HEK293T (cell line): Measurements from ENCODE around the gene SERTAD1.

Experiments
- CTCF ChIA-PET: fragments of 350-600 bp; formaldehyde crosslinking; extraction: SDS; loops from one replicate; lab custom pipeline; 2021; ENCODE audit warnings: antibody characterized with exemption, inconsistent platforms; lab: Yijun Ruan, JAX
- POLR2A ChIA-PET: fragments of 350-600 bp; formaldehyde crosslinking; extraction: SDS; loops from one replicate; lab custom pipeline; 2020; ENCODE audit warnings: antibody characterized with exemption, inconsistent platforms; lab: Yijun Ruan, JAX
- DNase-seq: peaks from one replicate; pipeline ENCODE4 v3.0.0; 2012; ENCODE audit warnings: mixed read lengths; ENCODE audit errors: extremely low spot score
- ARNT ChIP-seq: fragments of 450-650 bp; IDR thresholded peaks from 2 replicates; pipeline ENCODE4 v1.6.1; 2017; ENCODE audit warnings: mild to moderate bottlenecking
- BHLHE40 ChIP-seq: fragments of 450-650 bp; IDR thresholded peaks from 2 replicates; pipeline ENCODE4 v1.6.1; 2016; ENCODE audit warnings: mild to moderate bottlenecking, moderate library complexity, borderline replicate concordance
- CTBP1 ChIP-seq: fragments of 450-650 bp; IDR thresholded peaks from 2 replicates; pipeline ENCODE4 v1.6.1; 2016; ENCODE audit warnings: borderline replicate concordance
- ELF4 ChIP-seq: fragments of 450-650 bp; IDR thresholded peaks from 2 replicates; pipeline ENCODE4 v1.6.1; 2017; ENCODE audit warnings: antibody characterized with exemption
- FOXA1 ChIP-seq: fragments of 450-650 bp; IDR thresholded peaks from 2 replicates; pipeline ENCODE4 v1.6.1; 2016; ENCODE audit warnings: mild to moderate bottlenecking
- FOXK2 ChIP-seq: fragments of 450-650 bp; IDR thresholded peaks from 2 replicates; pipeline ENCODE4 v1.6.1; 2016; ENCODE audit warnings: mild to moderate bottlenecking
- FOXM1 ChIP-seq: fragments of 450-650 bp; IDR thresholded peaks from 2 replicates; pipeline ENCODE4 v1.6.1; 2017; ENCODE audit warnings: mild to moderate bottlenecking, borderline replicate concordance
- HDGF ChIP-seq: fragments of 450-650 bp; IDR thresholded peaks from 2 replicates; pipeline ENCODE4 v1.6.1; 2017; ENCODE audit warnings: antibody characterized with exemption, borderline replicate concordance
- L3MBTL2 ChIP-seq: fragments of 450-650 bp; conservative IDR thresholded peaks from 2 replicates; pipeline ENCODE4 v1.6.1; 2016; ENCODE audit warnings: mild to moderate bottlenecking
- LEF1 ChIP-seq: fragments of 450-650 bp; IDR thresholded peaks from 2 replicates; pipeline ENCODE4 v1.6.1; 2017; ENCODE audit warnings: mild to moderate bottlenecking, borderline replicate concordance
- NFRKB ChIP-seq: fragments of 450-650 bp; IDR thresholded peaks from 2 replicates; pipeline ENCODE4 v1.6.1; 2016; ENCODE audit warnings: mild to moderate bottlenecking, moderate library complexity
- PKNOX1 ChIP-seq: fragments of 450-650 bp; IDR thresholded peaks from 2 replicates; pipeline ENCODE4 v1.6.1; 2016
- SP1 ChIP-seq: fragments of 450-650 bp; IDR thresholded peaks from 2 replicates; pipeline ENCODE4 v1.6.1; 2017
- SUZ12 ChIP-seq: fragments of 450-650 bp; IDR thresholded peaks from 2 replicates; pipeline ENCODE4 v1.6.1; 2016; ENCODE audit warnings: mild to moderate bottlenecking
- TARDBP ChIP-seq: fragments of 450-650 bp; IDR thresholded peaks from 2 replicates; pipeline ENCODE4 v1.6.1; 2016
- ZNF384 ChIP-seq: fragments of 450-650 bp; IDR thresholded peaks from 2 replicates; pipeline ENCODE4 v1.6.1; 2016

The SERTAD1 gene

GRCh38 chr19:40419780-40420179 is 6.0 kb downstream of the SERTAD1 start:
- ChIA-PET POLR2A (interaction anchor here (1.1 to 2.0 kb wide), 5 partner anchors 8 to 23 kb away, joined by 3 to 57 read pairs (median 17); partner anchors contain the start of gene SERTAD3), CTCF (interaction anchor here (2.0 kb wide), 1 partner anchor 9 kb away, joined by 6 read pairs; no protein-coding TSS in a partner anchor)
- TF ChIP-seq ELF4, result no peak
- TF ChIP-seq SP1, result no peak
- TF ChIP-seq HDGF, result no peak
- TF ChIP-seq FOXM1, result no peak
- DNase-seq, result no peak

- POLR2A ChIA-PET, result interaction anchor here (0.8 to 1.1 kb wide), 2 partner anchors 16 to 24 kb away, joined by 3 to 4 read pairs; no protein-coding TSS in a partner anchor
- CTCF ChIA-PET, result interaction anchor here (2.0 kb wide), 1 partner anchor 8 kb away, joined by 6 read pairs; no protein-coding TSS in a partner anchor
- TF ChIP-seq ELF4 (no peak), ZNF384 (no peak), FOXK2 (no peak), FOXA1 (no peak), PKNOX1 (no peak), BHLHE40 (no peak), NFRKB (no peak), L3MBTL2 (no peak), SUZ12 (no peak)
- no peak for DNase-seq
Observed at GRCh38 chr19:40419066-40419612, 6.7 kb downstream of the SERTAD1 start.

GRCh38 chr19:40418040-40418439 is 7.8 kb downstream of the SERTAD1 start:
- no peak for TF ChIP-seq HDGF
- no peak for TF ChIP-seq BHLHE40
- no peak for TF ChIP-seq CTBP1
- no peak for TF ChIP-seq TARDBP
- no peak for TF ChIP-seq FOXK2
- no peak for TF ChIP-seq L3MBTL2
- TF ChIP-seq FOXM1, result no peak
- no peak for TF ChIP-seq LEF1
- POLR2A ChIA-PET, result no interaction called here
- no peak for DNase-seq
- CTCF ChIA-PET, result interaction anchor here (1.2 kb wide), 1 partner anchor 46 kb away, joined by 3 read pairs; no protein-coding TSS in a partner anchor

- ChIA-PET CTCF (interaction anchor here (1.2 kb wide), 1 partner anchor 46 kb away, joined by 3 read pairs; no protein-coding TSS in a partner anchor), POLR2A (interaction anchor here (0.6 kb wide), 1 partner anchor 21 kb away, joined by 3 read pairs; no protein-coding TSS in a partner anchor)
- DNase-seq, result no peak
- no peak for TF ChIP-seq L3MBTL2
- no peak for TF ChIP-seq FOXA1
- no peak for TF ChIP-seq BHLHE40
- no peak for TF ChIP-seq ZNF384
- no peak for TF ChIP-seq FOXM1
- TF ChIP-seq CTBP1, result no peak
- no peak for TF ChIP-seq ARNT
- no peak for TF ChIP-seq SUZ12
- no peak for TF ChIP-seq PKNOX1
- TF ChIP-seq NFRKB, result no peak
- no peak for TF ChIP-seq HDGF
- TF ChIP-seq SP1, result no peak
Observed at GRCh38 chr19:40417643-40417981, 8.2 kb downstream of the SERTAD1 start.

GRCh38 chr19:40416918-40417642 is 8.7 kb downstream of the SERTAD1 start:
- CTCF ChIA-PET, result interaction anchor here (0.7 to 1.2 kb wide), 2 partner anchors 21 to 47 kb away, joined by 3 read pairs; no protein-coding TSS in a partner anchor
- no peak for DNase-seq
- TF ChIP-seq CTBP1 (no peak), TARDBP (no peak), SUZ12 (no peak), SP1 (no peak), NFRKB (no peak), HDGF (no peak), LEF1 (no peak), FOXA1 (no peak), FOXM1 (no peak), ELF4 (no peak), BHLHE40 (no peak), PKNOX1 (no peak), ZNF384 (no peak), FOXK2 (no peak), L3MBTL2 (no peak), ARNT (no peak)
- POLR2A ChIA-PET, result interaction anchor here (0.6 kb wide), 1 partner anchor 21 kb away, joined by 3 read pairs; no protein-coding TSS in a partner anchor

GRCh38 chr19:40415768-40416167 is 10.0 kb downstream of the SERTAD1 start:
- TF ChIP-seq NFRKB (no peak), SP1 (no peak), ELF4 (no peak), FOXM1 (no peak), BHLHE40 (no peak), FOXK2 (no peak), SUZ12 (no peak), HDGF (no peak), ZNF384 (no peak), LEF1 (no peak), CTBP1 (no peak), ARNT (no peak), FOXA1 (no peak), L3MBTL2 (no peak), PKNOX1 (no peak), TARDBP (no peak)
- ChIA-PET CTCF (interaction anchor here (0.6 kb wide), 2 partner anchors 9 to 51 kb away, joined by 3 read pairs; no protein-coding TSS in a partner anchor), POLR2A (no interaction called here)
- DNase-seq, result no peak
